LNCaP clone FGC (cell line): ENCODE data around the gene DIAPH3.
A peak's percentile ranks its signal among the peaks of the same experiment; 100 is the strongest.

ENCODE experiments used
- DNase-seq: peaks from one replicate; pipeline ENCODE4 v3.0.0-alpha.2; 2011; ENCODE audit warnings: low read depth
- H3K4me3 ChIP-seq: 2 replicates; pipeline ENCODE4 v1.5.1; 2011; ENCODE audit warnings: mild to moderate bottlenecking, low read depth, low read length, control low read depth
- TF ChIP-seq, protein P1 (sequence below): IDR thresholded peaks from 2 replicates; pipeline ENCODE4 v1.5.1; 2012; ENCODE audit warnings: mild to moderate bottlenecking; ENCODE audit not compliant: control insufficient read depth, insufficient read depth; ENCODE audit errors: extremely low read depth

The DIAPH3 gene

DNA sequence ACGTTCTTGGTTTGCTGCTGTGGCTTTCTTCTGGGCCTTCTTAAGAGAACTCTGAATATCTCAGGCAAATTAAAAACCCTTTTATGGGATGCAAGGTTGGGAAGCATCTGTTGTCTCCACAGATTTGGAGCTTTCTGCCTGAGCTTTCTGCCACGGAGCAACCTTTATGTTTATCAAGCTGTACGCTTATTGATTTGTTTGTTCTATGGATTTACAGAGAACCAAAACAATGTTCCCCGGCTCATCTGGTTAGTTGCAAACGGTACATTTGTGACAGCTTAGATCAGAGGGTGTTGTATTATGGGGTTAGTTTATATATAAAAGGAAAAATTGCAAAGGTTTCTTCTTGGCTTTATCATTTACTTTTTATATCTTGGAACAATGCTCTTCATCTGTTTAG is 479.6 kb downstream of the DIAPH3 start:
- no peak for DNase-seq
- H3K4me3 ChIP-seq, result no peak overlapping the region
- TF ChIP-seq, protein P1, sequence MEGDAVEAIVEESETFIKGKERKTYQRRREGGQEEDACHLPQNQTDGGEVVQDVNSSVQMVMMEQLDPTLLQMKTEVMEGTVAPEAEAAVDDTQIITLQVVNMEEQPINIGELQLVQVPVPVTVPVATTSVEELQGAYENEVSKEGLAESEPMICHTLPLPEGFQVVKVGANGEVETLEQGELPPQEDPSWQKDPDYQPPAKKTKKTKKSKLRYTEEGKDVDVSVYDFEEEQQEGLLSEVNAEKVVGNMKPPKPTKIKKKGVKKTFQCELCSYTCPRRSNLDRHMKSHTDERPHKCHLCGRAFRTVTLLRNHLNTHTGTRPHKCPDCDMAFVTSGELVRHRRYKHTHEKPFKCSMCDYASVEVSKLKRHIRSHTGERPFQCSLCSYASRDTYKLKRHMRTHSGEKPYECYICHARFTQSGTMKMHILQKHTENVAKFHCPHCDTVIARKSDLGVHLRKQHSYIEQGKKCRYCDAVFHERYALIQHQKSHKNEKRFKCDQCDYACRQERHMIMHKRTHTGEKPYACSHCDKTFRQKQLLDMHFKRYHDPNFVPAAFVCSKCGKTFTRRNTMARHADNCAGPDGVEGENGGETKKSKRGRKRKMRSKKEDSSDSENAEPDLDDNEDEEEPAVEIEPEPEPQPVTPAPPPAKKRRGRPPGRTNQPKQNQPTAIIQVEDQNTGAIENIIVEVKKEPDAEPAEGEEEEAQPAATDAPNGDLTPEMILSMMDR, result no peak

DNA sequence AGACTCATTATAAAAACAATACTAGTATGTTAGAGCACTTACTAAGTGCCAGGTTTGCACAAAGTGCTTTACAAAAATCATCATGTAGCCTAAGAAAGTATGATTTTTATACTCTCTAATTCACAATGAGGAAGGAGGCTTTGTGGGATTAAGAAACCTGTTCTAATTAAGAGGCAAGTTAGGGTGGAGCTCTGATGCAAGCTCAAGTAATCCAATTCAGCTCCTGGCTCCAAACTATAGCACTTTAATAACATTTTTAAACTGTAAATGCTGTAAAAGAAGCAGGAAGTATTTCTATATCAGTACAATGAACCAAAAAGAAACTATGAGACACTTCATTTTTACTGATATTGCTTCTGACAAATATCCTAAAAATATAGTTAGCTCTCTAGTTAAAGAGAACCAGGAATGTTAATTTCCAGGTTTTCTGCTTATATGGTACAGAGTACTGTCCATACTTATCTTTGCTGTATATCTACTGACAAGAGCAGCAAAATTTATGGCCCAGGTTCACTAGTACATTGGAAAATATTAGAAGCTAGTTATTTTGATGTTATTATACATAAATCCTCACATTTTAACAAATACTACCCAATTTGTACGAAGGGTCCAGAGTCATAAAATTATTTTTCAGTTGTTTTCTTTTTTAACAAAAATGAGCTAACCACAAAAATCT is 482.0 kb downstream of the DIAPH3 start:
- H3K4me3 ChIP-seq, result no peak overlapping the region
- DNase-seq, result no peak
- TF ChIP-seq, protein P1, result no peak

DNA sequence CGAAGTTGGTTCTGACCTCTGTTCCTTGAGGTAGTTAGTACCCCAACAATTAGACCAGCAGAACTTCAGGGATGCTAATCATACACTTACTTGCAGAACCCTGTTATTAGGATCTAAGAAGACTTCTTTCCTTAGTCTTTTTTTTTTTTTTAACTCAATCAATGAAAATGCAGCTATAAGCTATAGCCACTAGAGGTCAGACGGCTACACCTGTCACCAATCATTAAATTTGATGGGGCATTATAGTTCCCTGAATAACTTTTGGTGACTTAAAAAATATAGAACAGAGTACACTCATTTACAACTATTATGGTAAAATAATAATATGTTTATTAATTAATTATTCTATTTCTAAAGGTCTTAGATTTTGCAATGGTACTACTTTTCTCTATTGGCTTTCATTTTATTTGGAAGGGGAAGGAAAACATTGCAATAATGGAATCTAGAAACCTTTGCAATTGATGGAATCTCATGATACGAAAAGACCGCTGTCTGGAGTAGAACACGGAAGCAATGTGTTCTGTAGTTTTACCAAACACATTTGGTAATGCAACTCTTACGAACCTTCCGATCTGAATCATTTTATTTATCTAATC is 483.2 kb downstream of the DIAPH3 start:
- no peak for DNase-seq
- no peak overlapping the region for H3K4me3 ChIP-seq
- TF ChIP-seq, protein P1, result peak; percentile 53

DNA sequence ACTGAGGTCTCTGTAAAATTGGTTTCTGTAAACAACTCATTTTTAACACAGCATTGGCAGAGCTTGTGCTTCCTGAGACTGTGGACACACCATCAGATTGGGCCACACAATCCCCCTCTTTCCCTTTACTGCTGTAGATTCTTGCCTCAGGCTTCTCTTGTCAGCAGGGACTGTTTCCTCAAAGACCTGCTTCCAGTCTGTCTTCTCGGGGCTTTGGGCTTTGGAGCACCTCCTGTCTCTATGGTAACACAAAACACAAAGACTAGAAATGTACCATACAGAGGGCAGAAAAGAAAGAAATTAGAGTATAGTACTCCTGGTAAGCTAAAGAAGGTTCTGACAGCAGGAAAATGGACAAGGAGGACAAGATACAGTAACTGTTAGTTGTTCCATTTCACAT is 484.5 kb downstream of the DIAPH3 start:
- TF ChIP-seq, protein P1, result no peak
- H3K4me3 ChIP-seq, result no peak overlapping the region
- no peak for DNase-seq

DNA sequence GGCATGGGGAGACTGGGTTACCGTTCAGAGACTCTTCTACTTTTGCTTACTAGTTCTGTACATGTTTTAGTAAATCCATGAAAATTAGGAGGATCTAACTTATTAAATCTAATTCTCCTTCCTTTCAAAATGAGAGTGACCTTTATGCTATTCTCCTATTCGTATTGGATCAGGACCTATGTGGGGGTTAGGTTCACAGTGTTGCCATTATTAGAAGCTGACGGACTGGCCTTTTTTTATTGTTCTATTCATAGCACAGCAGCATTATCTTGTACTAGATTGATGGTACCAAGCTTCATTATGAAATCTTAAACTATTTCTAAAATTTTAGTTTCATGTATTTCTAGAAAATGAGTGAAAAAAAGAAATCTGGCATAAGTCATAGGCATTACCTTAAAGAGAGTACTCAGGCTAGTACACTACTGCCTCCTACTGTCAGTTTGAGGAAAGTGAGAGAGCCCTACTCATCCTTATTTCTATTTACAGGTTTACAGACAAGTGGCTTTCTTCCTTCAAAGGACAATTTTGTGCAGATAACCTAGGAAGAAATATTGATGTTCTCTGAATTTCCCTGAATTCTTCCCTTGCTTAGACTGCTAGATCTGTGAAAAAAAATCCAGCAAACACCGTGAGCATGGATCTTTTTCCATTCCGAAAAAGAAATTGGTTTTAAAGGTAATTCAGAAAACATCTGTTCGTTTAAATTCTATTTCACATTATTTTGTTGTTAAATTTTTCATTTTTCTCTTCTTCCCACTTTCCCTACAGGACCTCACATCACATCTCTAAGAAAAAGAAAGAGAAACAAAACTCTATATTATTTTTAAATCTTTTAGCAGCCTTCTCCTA is 485.5 kb downstream of the DIAPH3 start:
- DNase-seq, result no peak
- TF ChIP-seq, protein P1, result peak; percentile 74
- no peak overlapping the region for H3K4me3 ChIP-seq

DNA sequence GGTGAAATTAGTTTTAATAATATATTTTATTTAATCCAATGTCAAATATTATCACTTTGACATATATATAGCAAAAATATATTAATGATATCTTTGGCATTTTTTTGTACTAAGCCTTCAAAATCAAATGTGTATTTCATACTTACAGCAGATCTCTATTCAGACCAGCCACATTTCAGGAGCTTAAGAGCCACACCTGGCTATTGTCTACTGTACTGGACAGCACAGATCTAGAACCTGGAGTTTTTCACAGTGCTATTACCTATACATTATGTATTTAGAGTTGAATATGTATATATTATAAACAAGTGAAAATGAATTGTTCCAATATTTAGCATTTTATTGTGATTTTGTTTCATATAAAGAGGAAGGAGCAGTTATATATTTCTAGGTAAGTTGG is 486.3 kb downstream of the DIAPH3 start:
- no peak overlapping the region for H3K4me3 ChIP-seq
- TF ChIP-seq, protein P1, result no peak
- DNase-seq, result no peak
